RWPE1 (cell line): ENCODE measurements around the gene SIGLEC5.

Experiments used
- CTCF ChIA-PET: fragments of 350-600 bp; sonication (Branson Sonifier 250); formaldehyde crosslinking; extraction: SDS; loops from one replicate; lab custom pipeline; 2021; lab: Yijun Ruan, JAX
- POLR2A ChIA-PET: fragments of 400-600 bp; formaldehyde crosslinking; extraction: SDS; loops from one replicate; lab custom pipeline; 2020; ENCODE audit warnings: antibody characterized with exemption; ENCODE audit not compliant: low non-redundant PET; lab: Yijun Ruan, JAX
- DNase-seq: peaks from one replicate; pipeline ENCODE4 v3.0.0; 2012; ENCODE audit warnings: low spot score
- H3K27ac ChIP-seq: fragments of 450-650 bp; 2 replicates; pipeline ENCODE4 v1.5.1; 2017
- TF ChIP-seq, protein P1 (sequence below): fragments of 450-650 bp; conservative IDR thresholded peaks from 2 replicates; pipeline ENCODE4 v1.5.1; 2017; ENCODE audit warnings: low read depth, mild to moderate bottlenecking

SIGLEC5 gene

DNA sequence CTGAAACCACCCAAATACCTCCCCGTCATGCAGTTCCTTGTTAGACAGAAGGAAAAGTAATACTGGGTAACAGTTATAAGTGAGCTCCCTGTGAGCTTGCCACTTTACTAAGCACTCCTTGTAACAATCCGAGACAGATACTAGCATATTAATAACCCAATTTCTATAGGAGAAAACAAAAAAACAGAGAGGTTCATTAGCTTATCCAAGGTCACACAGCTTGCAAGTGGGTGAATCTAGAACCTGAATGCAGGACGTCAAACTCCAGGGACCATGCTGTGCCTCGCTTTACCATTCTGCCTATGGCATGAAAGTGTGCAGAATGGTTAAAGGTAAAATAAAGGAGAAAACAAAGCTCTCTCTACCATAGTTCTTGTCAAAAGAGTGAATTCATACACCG is 15.4 kb downstream of the SIGLEC5 start:
- CTCF ChIA-PET, result no interaction called here
- POLR2A ChIA-PET, result no interaction called here
- TF ChIP-seq, protein P1, sequence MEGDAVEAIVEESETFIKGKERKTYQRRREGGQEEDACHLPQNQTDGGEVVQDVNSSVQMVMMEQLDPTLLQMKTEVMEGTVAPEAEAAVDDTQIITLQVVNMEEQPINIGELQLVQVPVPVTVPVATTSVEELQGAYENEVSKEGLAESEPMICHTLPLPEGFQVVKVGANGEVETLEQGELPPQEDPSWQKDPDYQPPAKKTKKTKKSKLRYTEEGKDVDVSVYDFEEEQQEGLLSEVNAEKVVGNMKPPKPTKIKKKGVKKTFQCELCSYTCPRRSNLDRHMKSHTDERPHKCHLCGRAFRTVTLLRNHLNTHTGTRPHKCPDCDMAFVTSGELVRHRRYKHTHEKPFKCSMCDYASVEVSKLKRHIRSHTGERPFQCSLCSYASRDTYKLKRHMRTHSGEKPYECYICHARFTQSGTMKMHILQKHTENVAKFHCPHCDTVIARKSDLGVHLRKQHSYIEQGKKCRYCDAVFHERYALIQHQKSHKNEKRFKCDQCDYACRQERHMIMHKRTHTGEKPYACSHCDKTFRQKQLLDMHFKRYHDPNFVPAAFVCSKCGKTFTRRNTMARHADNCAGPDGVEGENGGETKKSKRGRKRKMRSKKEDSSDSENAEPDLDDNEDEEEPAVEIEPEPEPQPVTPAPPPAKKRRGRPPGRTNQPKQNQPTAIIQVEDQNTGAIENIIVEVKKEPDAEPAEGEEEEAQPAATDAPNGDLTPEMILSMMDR, result no peak
- no peak for DNase-seq
- H3K27ac ChIP-seq, result no peak overlapping the region

DNA sequence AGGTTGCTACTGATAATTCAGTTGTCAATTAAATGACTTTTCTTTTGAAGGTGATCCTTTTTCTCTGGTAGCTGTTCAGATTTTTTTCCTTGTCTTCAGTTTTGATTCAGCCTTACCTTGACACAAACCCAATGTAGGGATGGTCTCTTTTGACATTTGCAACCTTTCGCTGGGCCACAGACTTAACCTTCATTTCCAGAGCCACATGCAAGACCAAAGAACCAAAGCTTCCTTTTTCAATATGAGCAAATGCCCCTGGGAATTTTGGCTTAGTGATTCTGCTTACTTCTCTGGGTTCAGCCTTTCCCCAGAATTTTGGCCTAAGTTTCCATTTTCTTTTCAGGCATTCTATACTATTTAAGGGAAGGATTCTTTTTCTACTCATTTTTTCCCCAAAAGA is 19.6 kb downstream of the SIGLEC5 start:
- POLR2A ChIA-PET, result no interaction called here
- TF ChIP-seq, protein P1, result no peak
- H3K27ac ChIP-seq, result no peak overlapping the region
- no peak for DNase-seq
- CTCF ChIA-PET, result no interaction called here

GRCh38 chr19:51607920-51608562 is 22.2 kb downstream of the SIGLEC5 start:
- TF ChIP-seq, protein P1, result peak; percentile 52
- CTCF ChIA-PET, result interaction anchor here (0.6 to 1.3 kb wide), 3 partner anchors 54 to 326 kb away, joined by 3 to 6 read pairs (median 5); no protein-coding TSS in a partner anchor
- POLR2A ChIA-PET, result no interaction called here
- no peak overlapping the region for H3K27ac ChIP-seq
- peak; percentile 68 for DNase-seq

DNA sequence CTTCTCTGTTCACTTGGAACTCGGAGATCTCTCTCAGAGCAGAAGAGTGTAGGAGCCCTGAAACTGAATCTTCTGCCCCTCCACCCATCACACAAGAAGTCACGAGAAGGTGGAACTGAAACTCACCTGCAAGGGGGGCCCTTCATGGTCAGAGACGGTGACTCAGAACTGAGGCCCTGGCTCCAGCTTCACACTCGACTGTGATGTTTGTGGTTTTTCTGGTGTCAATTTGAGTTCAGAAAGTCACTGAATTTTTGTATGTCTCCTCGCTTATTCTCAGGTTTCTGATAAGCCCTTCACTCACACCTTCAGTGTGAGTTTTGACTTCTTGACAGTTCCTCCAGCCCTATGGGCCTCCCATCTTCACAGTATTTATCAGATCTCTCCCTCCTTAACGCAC is 23.1 kb downstream of the SIGLEC5 start:
- no peak for DNase-seq
- TF ChIP-seq, protein P1, result no peak
- no peak overlapping the region for H3K27ac ChIP-seq
- CTCF ChIA-PET, result interaction anchor here (0.7 to 1.3 kb wide), 2 partner anchors 8 to 134 kb away, joined by 5 to 6 read pairs; no protein-coding TSS in a partner anchor
- POLR2A ChIA-PET, result no interaction called here

- H3K27ac ChIP-seq, result no peak overlapping the region
- ChIA-PET POLR2A (no interaction called here), CTCF (interaction anchor here (0.6 kb wide), 1 partner anchor 506 kb away, joined by 3 read pairs; no protein-coding TSS in a partner anchor)
- no peak for DNase-seq
- TF ChIP-seq, protein P1, result no peak
Observed at GRCh38 chr19:51602189-51602854, 27.9 kb downstream of the SIGLEC5 start.

GRCh38 chr19:51600940-51601580 is 29.1 kb downstream of the SIGLEC5 start:
- POLR2A ChIA-PET, result no interaction called here
- TF ChIP-seq, protein P1, result no peak
- CTCF ChIA-PET, result no interaction called here
- no peak overlapping the region for H3K27ac ChIP-seq
- no peak for DNase-seq
